GM19043 (cell line): ENCODE measurements around the gene ORC1.

Source experiments
- ATAC-seq: cut with Tn5 transposase; IDR thresholded peaks from one replicate; pipeline ENCODE4 v1.9.1; 2021; ENCODE audit warnings: low read depth; ENCODE audit not compliant: unreplicated experiment

The ORC1 gene

DNA sequence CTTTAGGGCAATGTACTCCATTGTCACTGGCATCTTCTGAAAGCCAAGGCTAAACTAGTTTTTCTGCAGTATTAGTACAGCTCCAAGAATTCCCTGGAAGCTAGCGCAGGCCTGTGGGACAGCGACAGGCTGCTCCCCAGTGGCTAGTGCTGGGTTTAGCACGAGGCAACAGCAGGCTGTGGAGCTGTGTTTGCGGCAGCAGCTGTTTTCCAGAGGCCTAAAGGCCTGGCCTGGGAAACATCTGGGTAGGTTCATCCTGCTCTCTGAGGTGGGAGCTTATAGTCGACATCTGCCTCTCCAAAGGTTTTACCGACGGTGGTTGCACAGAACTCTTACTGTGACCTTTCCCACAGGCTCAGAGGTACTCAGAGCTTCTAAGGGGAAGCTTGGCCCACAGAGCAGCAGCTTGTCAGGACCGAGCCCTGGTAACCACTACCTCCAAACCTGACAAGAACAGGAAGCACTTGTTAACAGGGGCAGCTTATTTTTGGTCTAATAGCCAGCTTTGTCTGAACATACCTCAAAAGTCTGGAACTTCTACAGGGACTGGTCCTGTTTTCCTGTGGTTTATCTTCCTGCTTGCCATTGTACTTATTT, 55.4 kb downstream of the ORC1 start:
- ATAC-seq, result no peak

DNA sequence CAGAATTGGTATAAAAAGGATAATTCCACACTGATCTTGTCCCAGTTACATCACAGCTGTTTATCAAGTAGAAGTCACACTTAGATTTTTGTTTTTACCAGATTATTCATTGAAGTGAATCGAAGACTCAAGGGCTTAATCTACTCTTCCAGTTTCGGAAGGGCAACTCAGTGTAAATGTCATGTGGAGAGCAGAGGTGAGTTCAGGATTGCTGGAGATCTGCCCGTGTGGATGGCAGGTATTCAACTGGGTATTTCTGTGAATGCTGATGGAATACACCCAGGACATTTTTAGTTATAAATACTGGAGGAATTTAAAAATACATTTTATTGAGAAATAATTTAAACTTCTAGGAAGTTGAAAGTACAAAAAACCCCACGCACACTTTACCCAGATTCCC, 57.6 kb downstream of the ORC1 start:
- ATAC-seq, result no peak

DNA sequence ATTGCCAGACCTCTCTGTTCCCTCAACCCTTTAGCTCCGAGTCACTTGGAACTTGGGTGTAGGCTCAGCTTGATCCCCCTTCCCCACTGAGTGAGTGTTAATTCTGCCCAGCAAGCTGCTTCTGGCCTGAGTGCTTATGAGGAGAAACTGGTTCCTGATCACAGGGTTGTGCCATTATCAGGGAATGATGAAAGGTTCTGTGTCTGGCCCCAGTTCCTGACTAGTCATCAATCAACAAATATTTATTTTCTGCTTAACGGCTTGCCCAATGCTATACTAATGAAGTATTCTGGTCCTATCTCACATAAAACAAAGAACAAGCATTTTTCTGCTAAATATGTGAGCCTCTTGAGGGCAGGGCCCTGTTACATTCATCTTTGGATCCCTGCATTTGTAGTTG, 59.0 kb downstream of the ORC1 start:
- no peak for ATAC-seq

DNA sequence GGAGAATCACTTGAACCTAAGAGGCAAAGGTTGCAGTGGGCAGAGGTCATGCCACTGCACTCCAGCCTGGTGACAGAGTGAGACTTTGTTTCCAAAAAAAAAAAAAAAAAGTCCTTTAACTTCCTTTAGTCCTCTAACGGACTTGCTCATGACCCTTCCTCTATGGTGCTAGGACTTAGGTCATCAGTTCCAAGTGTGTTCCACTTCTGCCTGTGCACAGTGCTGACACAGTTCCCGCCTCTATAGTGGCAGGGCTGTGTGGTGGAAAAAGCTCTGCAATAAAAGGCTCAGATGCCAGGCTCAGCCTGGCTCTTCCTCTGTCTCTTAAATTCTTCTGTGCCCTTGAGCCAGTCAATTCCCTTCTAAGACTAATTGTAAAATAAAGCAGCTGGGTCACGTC, 60.2 kb downstream of the ORC1 start:
- ATAC-seq, result no peak

DNA sequence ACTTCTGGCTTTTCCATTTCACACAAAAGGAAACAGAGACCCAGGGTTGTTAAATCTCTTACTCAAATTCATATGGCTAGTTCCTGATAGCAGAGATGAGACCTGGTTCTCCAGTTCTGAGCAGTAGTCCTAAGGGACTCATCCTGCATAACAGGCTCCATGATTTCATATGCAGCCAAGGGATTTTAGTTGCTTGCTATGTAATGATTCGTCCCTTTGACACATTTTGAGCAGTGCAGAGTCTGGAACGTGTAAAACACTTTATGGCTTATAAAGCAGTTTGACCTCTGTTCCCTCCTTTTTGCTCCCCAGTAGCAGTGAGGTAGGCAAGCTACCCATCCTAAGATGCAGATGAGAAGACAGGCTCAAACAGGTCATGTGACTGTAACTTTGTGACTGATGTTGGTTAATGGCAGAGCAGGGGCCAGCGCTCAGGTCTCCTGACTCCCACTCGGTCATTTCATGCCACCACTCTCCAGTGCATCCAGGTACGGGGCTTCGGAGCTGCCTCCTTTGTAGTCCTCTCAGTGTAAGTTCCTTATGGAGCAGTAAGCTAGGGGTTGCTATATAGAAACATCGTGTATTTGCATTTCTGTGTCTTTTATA, 62.5 kb downstream of the ORC1 start:
- no peak for ATAC-seq

DNA sequence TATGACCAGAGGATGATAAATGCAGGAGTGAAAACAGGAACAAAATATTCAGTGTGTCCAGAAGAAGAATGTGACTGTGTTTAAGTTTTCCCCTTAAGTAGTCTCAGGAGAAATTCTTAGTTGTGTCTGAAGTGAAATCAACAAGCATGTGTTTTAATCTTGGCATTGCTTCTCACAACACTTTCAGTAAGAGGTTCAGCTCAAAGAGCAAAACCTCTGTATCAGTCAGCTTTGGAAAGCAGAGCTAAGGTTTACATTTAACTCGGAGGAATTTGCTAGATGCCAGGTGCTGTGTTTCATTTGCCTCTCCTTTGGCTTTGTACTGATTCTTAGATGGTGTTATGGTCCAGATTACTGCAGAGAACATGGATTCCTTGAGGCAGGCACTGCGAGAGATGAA, 66.8 kb downstream of the ORC1 start:
- ATAC-seq, result no peak

DNA sequence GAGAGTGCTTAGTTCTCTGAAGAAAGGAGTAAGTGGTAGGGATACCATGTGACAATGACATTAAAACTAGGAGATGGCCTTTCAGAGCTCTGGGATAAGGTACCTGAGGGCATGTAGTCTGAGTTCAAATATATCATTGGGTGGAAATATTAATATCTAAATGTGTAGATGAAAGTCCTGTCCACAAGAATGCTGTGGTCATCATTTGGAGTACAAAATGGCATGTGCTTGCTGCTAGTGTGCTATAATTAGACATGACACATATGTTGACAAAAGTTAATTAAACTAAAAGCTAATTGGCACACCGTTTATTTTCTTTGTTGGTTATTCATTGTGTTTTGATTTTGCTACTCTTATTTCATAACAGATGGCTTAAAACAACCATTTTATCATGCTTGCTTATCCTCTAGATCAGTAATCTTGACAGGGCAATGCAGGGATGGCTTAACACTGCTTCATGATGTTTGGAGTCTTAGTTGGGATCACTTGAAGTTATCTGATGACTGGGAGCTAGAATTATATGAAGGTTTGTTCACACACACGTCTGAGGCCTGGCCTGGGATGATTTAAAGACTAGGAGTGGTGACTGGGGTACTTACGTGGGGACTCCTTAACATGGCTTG, 69.2 kb downstream of the ORC1 start:
- ATAC-seq, result no peak

DNA sequence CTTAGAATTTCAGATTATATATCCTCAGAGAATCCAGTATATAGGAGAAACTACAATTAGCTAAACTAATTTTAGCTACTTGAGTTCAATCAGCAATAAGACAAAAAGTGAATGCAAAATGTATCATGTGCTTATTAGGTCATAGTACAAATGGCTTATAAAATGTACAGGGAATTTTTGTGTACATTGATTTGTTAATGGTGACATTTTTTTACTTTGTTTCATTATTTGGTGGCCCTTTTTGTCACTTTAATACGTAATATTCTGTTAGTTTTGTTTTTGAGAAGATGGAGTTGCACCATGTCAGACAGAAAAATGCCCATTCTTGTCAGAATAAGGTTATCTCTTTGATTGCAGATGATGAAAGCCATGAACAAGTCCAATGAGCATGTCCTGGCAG, 71.8 kb downstream of the ORC1 start:
- no peak for ATAC-seq

DNA sequence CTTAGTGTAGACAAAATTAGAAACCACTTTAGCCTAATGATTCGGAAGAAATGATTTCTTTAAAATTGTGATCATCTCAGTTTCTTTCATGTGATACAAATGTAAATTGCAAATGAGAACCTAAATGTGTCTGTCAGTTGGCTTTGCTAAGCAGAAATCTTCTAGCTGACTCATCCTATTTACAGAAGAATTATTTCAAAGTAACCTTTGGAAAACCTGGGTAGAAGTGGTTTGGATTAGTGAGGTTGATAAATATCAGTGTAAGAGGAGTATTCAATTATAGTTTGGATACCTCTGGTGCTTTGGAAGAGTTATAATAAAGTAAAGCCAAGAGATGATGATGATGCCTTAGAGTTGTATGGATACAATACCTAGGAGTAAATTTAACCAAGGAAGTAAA, 75.6 kb downstream of the ORC1 start:
- ATAC-seq, result no peak

DNA sequence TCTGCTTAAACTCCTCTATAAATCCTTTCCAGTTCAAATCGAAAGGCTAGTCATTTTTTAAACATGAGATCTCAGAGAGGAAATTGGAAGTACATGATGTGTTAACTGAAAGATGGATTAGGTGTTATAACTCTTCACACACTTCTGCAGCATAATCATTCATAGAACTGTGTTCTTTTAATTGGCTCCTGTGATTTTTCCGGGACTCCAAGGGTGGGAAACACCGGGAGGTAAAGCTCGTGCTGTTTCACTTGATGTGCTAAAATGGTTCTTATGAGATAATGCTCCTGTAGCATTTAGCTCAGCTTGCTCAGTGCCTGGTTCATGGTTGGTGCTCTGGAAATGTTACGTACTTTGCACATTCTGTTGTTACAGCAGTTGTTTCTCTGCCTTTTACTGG, 78.4 kb downstream of the ORC1 start:
- ATAC-seq, result no peak

DNA sequence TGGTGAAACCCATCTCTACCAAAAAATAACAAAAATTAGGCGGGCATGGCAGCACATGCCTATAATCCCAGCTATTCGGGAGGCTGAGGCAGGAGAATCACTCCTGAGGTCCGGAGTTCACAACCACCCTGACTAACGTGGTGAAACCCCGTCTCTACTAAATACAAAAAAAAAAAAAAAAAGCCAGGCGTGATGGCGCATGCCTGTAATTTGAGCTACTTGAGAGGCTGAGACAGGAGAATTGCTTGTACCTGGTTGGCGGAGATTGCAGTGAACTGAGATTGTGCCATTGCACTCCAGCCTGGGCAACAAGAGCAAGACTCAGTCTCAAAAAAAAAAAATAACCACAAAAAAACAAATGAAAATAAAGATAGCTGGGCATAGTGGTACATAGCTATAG, 80.5 kb downstream of the ORC1 start:
- ATAC-seq, result no peak
